LNCaP clone FGC (cell line): ENCODE results near the gene AIG1.

Experiments used
- DNase-seq: peaks from one replicate; pipeline ENCODE4 v3.0.0-alpha.2; 2011; ENCODE audit warnings: low read depth
- H3K4me3 ChIP-seq: 2 replicates; pipeline ENCODE4 v1.5.1; 2011; ENCODE audit warnings: mild to moderate bottlenecking, low read depth, low read length, control low read depth
- TF ChIP-seq, protein P1 (sequence below): IDR thresholded peaks from 2 replicates; pipeline ENCODE4 v1.5.1; 2012; ENCODE audit warnings: mild to moderate bottlenecking; ENCODE audit not compliant: control insufficient read depth, insufficient read depth; ENCODE audit errors: extremely low read depth

AIG1 gene

GRCh38 chr6:143221698-143222097, 161.0 kb downstream of the AIG1 start:
- TF ChIP-seq, protein P1, sequence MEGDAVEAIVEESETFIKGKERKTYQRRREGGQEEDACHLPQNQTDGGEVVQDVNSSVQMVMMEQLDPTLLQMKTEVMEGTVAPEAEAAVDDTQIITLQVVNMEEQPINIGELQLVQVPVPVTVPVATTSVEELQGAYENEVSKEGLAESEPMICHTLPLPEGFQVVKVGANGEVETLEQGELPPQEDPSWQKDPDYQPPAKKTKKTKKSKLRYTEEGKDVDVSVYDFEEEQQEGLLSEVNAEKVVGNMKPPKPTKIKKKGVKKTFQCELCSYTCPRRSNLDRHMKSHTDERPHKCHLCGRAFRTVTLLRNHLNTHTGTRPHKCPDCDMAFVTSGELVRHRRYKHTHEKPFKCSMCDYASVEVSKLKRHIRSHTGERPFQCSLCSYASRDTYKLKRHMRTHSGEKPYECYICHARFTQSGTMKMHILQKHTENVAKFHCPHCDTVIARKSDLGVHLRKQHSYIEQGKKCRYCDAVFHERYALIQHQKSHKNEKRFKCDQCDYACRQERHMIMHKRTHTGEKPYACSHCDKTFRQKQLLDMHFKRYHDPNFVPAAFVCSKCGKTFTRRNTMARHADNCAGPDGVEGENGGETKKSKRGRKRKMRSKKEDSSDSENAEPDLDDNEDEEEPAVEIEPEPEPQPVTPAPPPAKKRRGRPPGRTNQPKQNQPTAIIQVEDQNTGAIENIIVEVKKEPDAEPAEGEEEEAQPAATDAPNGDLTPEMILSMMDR, result no peak
- H3K4me3 ChIP-seq, result no peak overlapping the region
- no peak for DNase-seq

GRCh38 chr6:143222310-143222709, 161.6 kb downstream of the AIG1 start:
- no peak for DNase-seq
- H3K4me3 ChIP-seq, result no peak overlapping the region
- TF ChIP-seq, protein P1, result no peak

- TF ChIP-seq, protein P1, result no peak
These were observed 162.1 kb downstream of the AIG1 start for GRCh38 chr6:143222801-143223231.

DNA sequence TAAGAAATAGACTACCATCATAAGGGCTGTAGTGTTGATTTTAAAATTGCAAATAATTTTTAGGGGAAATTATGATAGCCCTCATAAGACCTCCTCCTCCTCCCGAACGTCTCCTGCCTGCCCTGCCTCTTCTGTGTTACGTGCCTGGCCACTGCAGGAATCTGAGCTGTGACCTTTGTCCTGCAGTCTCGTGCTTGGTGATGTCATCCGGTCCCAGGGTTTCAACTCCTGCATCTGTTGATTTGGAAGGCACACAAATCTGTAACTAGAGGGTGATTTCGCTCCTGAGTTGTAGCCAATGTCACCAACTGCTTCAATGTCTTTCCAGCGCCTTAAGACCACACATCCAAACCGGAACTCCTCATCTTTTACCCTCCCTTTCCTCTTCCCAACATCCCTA, 163.2 kb downstream of the AIG1 start:
- TF ChIP-seq, protein P1, result no peak
- no peak for DNase-seq
- H3K4me3 ChIP-seq, result no peak overlapping the region

More at GRCh38 chr6:143222801-143223231, 162.1 kb downstream of the AIG1 start:
- H3K4me3 ChIP-seq, result no peak overlapping the region
- DNase-seq, result no peak

DNA sequence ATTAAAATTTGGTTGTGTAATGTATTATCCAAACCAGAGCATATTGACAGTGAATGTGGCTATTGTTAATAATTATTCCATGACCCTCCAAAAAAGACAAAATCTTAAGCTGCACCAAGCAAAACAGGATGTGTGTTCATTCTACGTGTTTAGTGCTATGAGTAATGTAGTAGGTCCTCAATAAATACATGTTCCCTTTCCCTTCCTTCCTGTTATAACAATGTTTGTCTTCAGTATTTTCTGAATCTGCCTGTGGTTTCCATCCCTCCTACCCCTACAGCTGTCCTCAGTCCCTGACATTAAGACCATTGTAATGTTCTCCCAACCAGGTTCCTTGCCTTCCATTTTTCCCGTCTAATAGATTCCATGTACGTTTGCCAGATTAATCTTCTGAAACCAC, 163.8 kb downstream of the AIG1 start:
- no peak overlapping the region for H3K4me3 ChIP-seq
- no peak for DNase-seq
- TF ChIP-seq, protein P1, result no peak

- DNase-seq, result no peak
These were observed 165.2 kb downstream of the AIG1 start for GRCh38 chr6:143225929-143226328.

GRCh38 chr6:143227675-143228074, 167.0 kb downstream of the AIG1 start:
- H3K4me3 ChIP-seq, result no peak overlapping the region
- TF ChIP-seq, protein P1, result no peak
- no peak for DNase-seq

More at GRCh38 chr6:143225929-143226328, 165.2 kb downstream of the AIG1 start:
- TF ChIP-seq, protein P1, result no peak
- H3K4me3 ChIP-seq, result no peak overlapping the region
